ENCODE results near the gene PVALEF.

Gene PVALEF

GRCh38 chr17:81165246-81166032 lies at the start of gene PVALEF:
Gene PVALEF, plus strand, starts transcription at chr17:81165507. Its CDS starts 15,720 bp downstream, at chr17:81181227.
- no peak for DNase-seq

GRCh38 chr17:81115749-81116464 lies 49.4 kb upstream of the PVALEF start:
- no peak for DNase-seq

- DNase-seq, result no peak
Observed at GRCh38 chr17:81116704-81117103, 48.6 kb upstream of the PVALEF start.

- DNase-seq, result no peak
Observed at GRCh38 chr17:81117672-81118198, 47.6 kb upstream of the PVALEF start.

DNA sequence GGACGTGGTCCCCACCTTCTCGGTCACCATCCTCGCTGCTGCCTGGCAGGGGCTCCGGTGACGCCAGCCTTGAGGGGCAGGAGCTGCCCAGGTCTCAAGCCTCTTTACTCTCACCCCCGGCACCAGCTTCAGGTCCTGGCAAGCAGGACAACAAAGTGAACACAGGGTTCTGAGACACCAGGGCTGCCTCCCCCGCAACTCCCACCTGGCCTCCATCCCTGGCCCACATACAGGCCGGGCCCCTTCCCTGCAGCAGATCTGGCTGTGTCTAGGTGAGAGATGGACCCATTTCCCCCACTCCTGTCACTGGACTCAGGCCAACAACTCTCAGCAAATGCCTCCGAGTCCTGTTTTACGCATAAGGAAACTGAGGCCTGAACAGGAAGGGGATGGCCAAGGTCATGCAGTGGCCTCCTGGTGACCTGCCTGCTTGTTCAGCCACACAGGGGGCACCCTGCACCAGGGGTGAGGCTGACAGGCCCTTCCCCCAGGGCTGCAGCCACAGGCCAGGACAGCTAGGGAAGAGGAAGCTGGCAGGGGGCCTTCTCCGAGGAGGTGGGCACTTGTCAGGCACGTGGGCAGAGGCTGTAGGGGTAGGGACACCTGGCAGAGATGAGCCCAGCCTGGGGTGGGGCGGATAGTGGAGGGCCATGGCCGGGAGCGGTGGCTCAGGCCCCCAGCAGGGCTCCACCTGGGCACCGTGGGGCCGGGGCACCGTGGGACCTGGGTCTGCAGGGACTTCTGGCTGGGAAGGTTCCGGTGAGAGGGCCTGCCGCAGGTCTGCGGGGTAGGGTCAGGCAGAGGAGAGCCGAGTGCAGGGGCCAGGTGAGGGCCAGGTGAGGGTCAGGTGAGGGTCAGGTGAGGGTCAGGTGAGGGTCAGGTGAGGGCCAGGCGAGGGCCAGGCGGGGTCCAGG lies 46.7 kb upstream of the PVALEF start:
- no peak for DNase-seq

- peak; percentile 88 for DNase-seq
Observed at GRCh38 chr17:81119223-81120148, 45.8 kb upstream of the PVALEF start.

GRCh38 chr17:81120149-81120484 lies 45.2 kb upstream of the PVALEF start:
- no peak for DNase-seq

DNA sequence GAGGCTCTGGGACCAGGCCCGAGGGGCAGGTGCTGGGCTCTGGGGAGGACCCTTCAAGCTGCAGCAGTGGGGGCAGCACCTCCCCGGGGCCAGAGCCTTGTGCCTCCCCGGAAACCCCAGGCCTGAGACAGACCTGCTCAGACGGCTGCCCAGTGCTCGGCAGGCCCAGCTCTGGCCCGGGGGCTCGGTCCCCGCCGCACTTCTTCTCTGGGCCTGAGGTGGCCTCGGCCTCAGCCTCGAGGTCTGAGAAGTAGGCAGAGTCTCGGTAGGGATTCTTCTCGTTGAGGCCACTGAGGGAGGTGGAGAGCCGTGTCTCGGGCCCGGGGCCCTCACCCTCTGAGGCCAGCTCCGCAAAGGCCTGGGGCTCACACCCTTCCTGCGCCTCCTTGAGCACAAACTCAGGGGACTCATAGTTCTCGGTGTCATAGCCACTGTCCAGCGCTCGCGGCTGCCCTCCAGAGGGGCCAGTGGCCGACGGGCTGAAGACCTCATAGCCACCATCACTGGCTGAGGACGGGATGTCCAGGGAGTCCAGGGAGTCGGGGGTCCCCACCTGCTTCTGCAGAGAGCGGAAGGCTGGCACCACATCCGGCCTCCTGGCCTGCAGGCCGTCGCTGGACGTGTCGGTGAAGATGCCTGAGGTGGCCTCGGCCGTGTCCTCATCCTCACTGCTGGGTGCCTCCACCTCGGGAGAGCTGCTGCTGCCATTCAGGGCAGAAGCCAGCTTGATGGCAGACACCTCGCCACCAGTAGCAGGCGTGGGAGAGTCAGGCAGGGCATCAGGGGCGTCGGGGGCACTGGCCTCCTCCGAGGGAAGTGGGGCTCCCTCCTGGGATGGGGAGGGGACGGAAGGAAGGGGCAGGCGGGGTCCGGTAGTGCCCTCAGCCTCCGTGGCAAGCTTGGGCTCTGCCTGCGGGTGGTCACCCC lies 44.3 kb upstream of the PVALEF start:
- no peak for DNase-seq

- no peak for DNase-seq
Observed at GRCh38 chr17:81121841-81122733, 43.2 kb upstream of the PVALEF start.

- no peak for DNase-seq
Observed at GRCh38 chr17:81123052-81124048, 42.0 kb upstream of the PVALEF start.

GRCh38 chr17:81124377-81124776 lies 40.9 kb upstream of the PVALEF start:
- no peak for DNase-seq

DNA sequence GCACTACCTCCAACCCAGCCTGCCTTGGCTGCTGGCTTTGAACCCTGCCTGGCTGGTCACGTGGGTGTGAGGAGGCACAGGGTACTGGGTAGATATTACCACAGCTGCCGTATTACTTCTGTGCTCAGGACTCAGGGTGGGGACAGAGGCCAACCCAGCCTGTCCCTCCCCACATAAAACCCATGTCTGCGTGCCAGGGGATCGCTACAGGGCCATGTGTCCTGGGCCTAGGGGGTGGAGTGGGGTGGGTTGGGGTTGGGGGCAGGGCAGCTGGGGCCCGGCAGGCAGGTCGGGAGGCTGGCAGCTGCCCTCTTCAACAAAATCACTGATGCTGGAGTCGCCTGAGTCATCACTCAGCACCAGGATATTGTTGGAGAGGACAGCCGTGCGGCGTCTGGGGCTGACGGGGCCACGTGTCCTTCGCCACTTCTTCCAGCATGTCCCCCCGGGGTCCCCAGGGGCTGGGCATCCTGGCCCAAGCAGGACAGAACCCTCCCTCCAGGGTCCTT lies 39.7 kb upstream of the PVALEF start:
- DNase-seq, result no peak

DNA sequence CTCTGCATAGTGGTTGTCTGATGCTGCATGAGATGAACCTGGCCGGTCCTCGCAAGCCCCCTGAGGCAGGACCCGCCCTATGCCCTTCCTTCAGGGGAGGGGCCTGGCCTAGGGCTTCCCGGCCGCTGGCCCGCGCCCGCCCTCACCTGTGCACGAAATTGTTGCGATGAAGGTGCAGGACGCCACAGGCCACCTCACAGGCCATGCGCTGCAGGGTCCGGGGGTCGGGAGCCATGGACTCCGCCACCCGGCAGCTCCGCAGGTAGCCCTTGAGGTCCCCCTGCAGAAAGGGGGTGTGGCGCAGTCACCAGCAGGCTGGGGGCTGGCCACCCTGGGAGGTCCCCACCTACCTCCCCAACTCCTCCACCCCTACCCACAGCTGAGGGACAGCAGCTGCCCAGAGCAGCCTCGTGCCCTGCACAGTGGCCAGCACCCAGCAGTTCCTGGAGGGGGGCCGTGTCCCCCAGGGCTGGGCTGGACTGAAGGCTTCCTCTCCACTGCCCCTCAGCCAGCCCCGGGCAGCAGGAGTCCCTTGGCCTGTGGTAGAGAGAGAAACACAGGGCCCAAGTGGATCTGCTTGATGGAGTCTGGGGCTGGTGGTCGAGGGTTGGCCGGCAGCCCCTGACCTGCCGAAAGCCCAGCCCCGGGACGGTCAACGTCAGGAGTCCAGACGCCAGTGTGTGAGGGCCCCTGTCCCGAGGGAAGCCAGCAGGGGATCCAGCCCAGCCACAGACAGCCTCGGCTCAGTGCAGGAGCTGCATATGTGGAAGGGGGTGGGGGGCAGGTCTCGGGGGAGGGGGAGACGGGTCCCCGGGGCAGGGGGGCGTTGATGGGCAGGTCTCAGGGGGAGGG lies 38.8 kb upstream of the PVALEF start:
- DNase-seq, result no peak

- DNase-seq, result no peak
Observed at GRCh38 chr17:81127133-81127455, 38.2 kb upstream of the PVALEF start.

GRCh38 chr17:81127526-81128177 lies 37.7 kb upstream of the PVALEF start:
- no peak for DNase-seq

DNA sequence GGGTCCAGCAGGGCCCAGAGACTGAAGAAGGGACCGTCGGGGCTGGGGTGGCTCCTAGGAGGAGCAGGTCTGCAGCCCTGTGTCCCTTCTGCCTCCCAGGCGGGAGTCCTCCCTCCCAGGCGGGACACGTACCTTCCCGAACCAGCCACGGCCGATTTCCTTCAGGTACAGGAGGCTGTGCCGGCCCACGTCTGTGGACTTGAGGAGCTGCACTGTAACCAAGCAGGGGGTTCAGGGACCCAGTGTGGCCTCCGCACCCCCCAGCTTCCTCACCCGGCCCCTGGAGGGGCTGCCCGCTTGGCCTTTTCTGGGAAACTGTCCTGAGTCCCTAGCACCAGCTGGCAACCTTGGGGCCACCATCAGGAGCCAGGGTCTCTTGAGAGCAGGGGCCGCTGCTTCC lies 37.0 kb upstream of the PVALEF start:
- DNase-seq, result no peak

DNA sequence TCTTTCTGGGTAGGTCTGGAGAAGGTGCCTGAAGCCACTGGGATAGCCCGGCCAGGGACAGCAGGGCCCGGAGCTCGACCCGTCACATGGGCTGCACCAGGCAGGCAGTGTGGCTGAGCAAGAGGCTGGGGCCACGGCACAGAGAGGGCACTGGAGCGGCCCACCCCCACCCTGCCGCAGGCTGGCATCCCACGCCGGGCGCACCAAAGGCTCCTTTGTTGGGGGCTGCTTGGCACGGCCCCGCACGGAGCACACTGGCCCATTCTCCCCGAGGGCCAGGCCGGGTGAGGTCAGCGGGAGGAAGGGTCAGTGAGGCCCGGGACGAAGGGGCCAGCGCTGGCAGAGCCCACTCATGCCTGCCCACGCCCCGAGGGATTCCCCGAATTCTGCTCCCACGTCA lies 36.5 kb upstream of the PVALEF start:
- DNase-seq, result no peak
